ENCODE results near the gene WHRN. TPM values are rescaled to one million over a fixed set of nuclear protein-coding genes. Genes with fewer than 3 reads are reported as not detected.

Gene WHRN
- total RNA-seq, 1 experiment from 2014 or later = 9.4 TPM

DNA sequence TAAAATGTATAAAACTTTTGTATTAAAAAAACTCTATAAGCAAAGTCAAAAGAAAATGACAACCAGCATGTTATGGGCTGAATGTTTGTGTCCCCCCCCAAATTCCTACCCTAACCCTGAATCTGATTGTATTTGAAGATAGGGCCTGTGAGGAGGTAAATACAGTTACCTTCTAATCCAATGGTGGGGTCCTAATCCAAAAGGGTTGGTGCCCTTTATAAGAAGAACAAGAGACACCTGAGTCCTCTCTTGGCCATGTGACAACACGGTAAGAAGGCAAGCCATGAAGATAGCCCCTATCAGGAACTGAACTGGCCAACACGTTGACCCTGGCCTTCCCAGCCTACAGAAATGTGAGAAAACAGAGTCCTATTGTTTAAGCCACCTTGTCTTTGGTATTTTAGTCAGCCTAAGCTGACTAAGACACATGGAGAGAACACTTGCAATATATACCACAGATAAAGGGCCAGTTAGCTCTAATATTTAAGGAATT, 67.8 kb downstream of the WHRN start:
- TF ChIP-seq, protein P1, sequence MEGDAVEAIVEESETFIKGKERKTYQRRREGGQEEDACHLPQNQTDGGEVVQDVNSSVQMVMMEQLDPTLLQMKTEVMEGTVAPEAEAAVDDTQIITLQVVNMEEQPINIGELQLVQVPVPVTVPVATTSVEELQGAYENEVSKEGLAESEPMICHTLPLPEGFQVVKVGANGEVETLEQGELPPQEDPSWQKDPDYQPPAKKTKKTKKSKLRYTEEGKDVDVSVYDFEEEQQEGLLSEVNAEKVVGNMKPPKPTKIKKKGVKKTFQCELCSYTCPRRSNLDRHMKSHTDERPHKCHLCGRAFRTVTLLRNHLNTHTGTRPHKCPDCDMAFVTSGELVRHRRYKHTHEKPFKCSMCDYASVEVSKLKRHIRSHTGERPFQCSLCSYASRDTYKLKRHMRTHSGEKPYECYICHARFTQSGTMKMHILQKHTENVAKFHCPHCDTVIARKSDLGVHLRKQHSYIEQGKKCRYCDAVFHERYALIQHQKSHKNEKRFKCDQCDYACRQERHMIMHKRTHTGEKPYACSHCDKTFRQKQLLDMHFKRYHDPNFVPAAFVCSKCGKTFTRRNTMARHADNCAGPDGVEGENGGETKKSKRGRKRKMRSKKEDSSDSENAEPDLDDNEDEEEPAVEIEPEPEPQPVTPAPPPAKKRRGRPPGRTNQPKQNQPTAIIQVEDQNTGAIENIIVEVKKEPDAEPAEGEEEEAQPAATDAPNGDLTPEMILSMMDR (IDR thresholded peaks at IDR 0.05; ENCODE audit: unreplicated experiment) = no peak
- H3K4me1 Mint-ChIP-seq (ENCODE audit: insufficient read depth, unreplicated experiment) = no peaks in the 10 kb centered on the region
- H3K9me3 Mint-ChIP-seq (ENCODE audit: unreplicated experiment) = no peaks in the 10 kb centered on the region
- intact Hi-C loops (cut with micrococcal nuclease) = loop anchor here (10.0 kb wide), 1 partner anchor 577 kb away; no protein-coding TSS in a partner anchor
- ChIA-PET CTCF (interaction anchor here (1.0 to 8.0 kb wide), 5 partner anchors 17 to 577 kb away, joined by 3 to 158 read pairs (median 5); partner anchors contain the start of gene WHRN), POLR2A (interaction anchor here (1.7 kb wide), 1 partner anchor 216 kb away, joined by 6 read pairs; no protein-coding TSS in a partner anchor)
- H3K27ac Mint-ChIP-seq (ENCODE audit: low read depth, unreplicated experiment) = no peak overlapping the region
- DNase-seq (ENCODE audit: unreplicated experiment) = no peak
- no peaks in the 10 kb centered on the region for H3K27me3 Mint-ChIP-seq (ENCODE audit: insufficient read depth, unreplicated experiment)
- peaks cover 5% of the 10 kb centered on the region for H3K36me3 Mint-ChIP-seq (ENCODE audit: insufficient read depth, unreplicated experiment)
- no TSS peak for BruUV-seq (replicated peaks)
- H3K4me3 Mint-ChIP-seq (ENCODE audit: unreplicated experiment) = no peak overlapping the region

DNA sequence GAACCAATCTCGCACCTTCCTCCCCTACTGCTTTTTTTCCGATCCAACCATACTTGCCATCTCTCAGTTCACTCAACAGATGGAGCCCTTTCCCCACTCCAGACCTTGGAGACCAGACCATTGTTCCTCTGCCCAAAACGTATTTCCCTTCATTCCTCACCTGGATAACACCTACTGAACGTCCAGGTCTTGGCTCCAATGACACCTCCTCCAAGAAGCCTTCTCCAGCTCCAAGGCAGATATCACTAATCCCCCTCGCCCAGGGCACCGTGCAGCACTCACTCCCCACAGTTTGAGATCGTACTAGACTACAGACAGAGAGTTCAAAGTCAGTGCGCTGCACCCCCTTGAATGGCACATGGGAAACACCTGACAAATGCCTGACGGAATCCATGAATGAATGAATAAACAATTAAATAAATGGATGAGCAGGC, 70.4 kb downstream of the WHRN start:
- H3K36me3 Mint-ChIP-seq (ENCODE audit: insufficient read depth, unreplicated experiment) = no peaks in the 10 kb centered on the region
- TF ChIP-seq, protein P1 (IDR thresholded peaks at IDR 0.05; ENCODE audit: unreplicated experiment) = peak; percentile 79
- H3K27ac Mint-ChIP-seq (ENCODE audit: low read depth, unreplicated experiment) = no peak overlapping the region
- peak; percentile 61 for DNase-seq (ENCODE audit: unreplicated experiment)
- no peaks in the 10 kb centered on the region for H3K9me3 Mint-ChIP-seq (ENCODE audit: unreplicated experiment)
- POLR2A ChIA-PET = interaction anchor here (0.6 to 1.2 kb wide), 4 partner anchors 8 to 153 kb away, joined by 3 read pairs; partner anchors contain the start of gene ATP6V1G1
- intact Hi-C loops (cut with micrococcal nuclease) = loop anchor here (1.0 to 10.0 kb wide), 5 partner anchors 52 to 580 kb away; partner anchors contain the start of gene ATP6V1G1
- CTCF ChIA-PET = interaction anchor here (0.5 to 8.0 kb wide), 61 partner anchors 8 to 1386 kb away, joined by 3 to 158 read pairs (median 5); no protein-coding TSS in a partner anchor
- H3K27me3 Mint-ChIP-seq (ENCODE audit: insufficient read depth, unreplicated experiment) = no peaks in the 10 kb centered on the region
- no TSS peak for BruUV-seq (replicated peaks)
- H3K4me1 Mint-ChIP-seq (ENCODE audit: insufficient read depth, unreplicated experiment) = no peaks in the 10 kb centered on the region
- H3K4me3 Mint-ChIP-seq (ENCODE audit: unreplicated experiment) = no peak overlapping the region

DNA sequence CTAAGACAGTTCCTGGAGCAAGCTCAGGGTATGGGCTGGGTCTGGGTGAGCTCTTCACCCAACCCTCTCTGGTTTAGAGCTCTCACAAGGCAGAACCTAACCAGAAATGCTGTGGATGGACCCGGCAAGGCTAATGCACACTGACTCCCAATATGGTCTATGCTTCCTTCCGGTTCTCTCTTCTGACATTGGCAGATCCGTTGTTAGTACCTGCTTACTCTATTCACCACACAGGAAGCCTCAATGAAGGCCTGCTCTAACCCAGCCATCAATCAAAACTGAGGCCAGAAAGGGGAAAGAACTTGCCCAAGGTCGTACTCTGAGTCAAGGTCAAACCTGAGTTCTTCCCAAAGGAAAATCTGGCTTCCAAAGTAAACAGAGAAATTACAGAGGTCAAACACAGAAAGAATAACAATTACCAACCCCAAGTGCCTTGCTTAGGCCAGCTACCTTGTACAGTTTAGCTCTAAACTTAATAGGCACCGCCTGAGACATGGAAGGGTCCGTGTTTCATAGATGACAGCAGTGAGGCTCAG, 71.5 kb downstream of the WHRN start:
- Mint-ChIP-seq H3K36me3 (ENCODE audit: insufficient read depth, unreplicated experiment) (no peaks in the 10 kb centered on the region), H3K27ac (ENCODE audit: low read depth, unreplicated experiment) (no peak overlapping the region), H3K9me3 (ENCODE audit: unreplicated experiment) (no peaks in the 10 kb centered on the region), H3K27me3 (ENCODE audit: insufficient read depth, unreplicated experiment) (no peaks in the 10 kb centered on the region), H3K4me1 (ENCODE audit: insufficient read depth, unreplicated experiment) (no peaks in the 10 kb centered on the region), H3K4me3 (ENCODE audit: unreplicated experiment) (no peak overlapping the region)
- intact Hi-C loops (cut with micrococcal nuclease) = loop anchor here (1.0 to 10.0 kb wide), 5 partner anchors 54 to 581 kb away; partner anchors contain the start of gene ATP6V1G1
- ChIA-PET CTCF (interaction anchor here (0.5 to 8.0 kb wide), 32 partner anchors 9 to 1155 kb away, joined by 3 to 158 read pairs (median 6); no protein-coding TSS in a partner anchor), POLR2A (interaction anchor here (0.9 to 1.4 kb wide), 3 partner anchors 74 to 178 kb away, joined by 3 read pairs; partner anchors contain the start of gene ATP6V1G1)
- TF ChIP-seq, protein P1 (IDR thresholded peaks at IDR 0.05; ENCODE audit: unreplicated experiment) = no peak
- no peak for DNase-seq (ENCODE audit: unreplicated experiment)
- no TSS peak for BruUV-seq (replicated peaks)

DNA sequence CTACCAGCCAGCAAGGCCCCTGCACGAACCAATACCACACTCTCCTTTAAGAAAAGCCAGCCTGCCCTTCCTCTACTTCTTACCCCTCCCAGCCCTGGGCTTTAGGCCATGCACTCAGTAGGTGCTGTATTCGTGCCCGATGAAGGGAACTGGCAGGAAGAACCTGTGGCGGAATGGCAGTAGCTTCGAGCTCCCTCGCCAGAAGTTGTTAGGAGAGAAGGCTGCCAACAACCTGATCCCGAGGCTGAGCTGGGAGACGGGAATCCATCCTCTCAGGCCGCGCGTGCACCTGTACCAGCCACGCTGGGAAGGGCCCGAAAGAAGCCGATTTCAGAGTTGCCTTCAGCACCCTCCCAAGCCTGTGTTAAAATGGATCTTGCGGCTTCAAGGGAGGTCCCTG, 72.2 kb downstream of the WHRN start:
- no peaks in the 10 kb centered on the region for H3K36me3 Mint-ChIP-seq (ENCODE audit: insufficient read depth, unreplicated experiment)
- H3K4me3 Mint-ChIP-seq (ENCODE audit: unreplicated experiment) = no peak overlapping the region
- CTCF ChIA-PET = interaction anchor here (0.6 to 8.0 kb wide), 13 partner anchors 10 to 221 kb away, joined by 3 to 158 read pairs (median 7); no protein-coding TSS in a partner anchor
- no peak overlapping the region for H3K27ac Mint-ChIP-seq (ENCODE audit: low read depth, unreplicated experiment)
- H3K27me3 Mint-ChIP-seq (ENCODE audit: insufficient read depth, unreplicated experiment) = no peaks in the 10 kb centered on the region
- DNase-seq (ENCODE audit: unreplicated experiment) = no peak
- no peaks in the 10 kb centered on the region for H3K4me1 Mint-ChIP-seq (ENCODE audit: insufficient read depth, unreplicated experiment)
- BruUV-seq (replicated peaks) = no TSS peak
- TF ChIP-seq, protein P1 (IDR thresholded peaks at IDR 0.05; ENCODE audit: unreplicated experiment) = no peak
- no peaks in the 10 kb centered on the region for H3K9me3 Mint-ChIP-seq (ENCODE audit: unreplicated experiment)
- POLR2A ChIA-PET = interaction anchor here (1.4 kb wide), 1 partner anchor 74 kb away, joined by 3 read pairs; no protein-coding TSS in a partner anchor
- intact Hi-C loops (cut with micrococcal nuclease) = loop anchor here (5.0 to 10.0 kb wide), 2 partner anchors 154 to 582 kb away; partner anchors contain the start of gene ATP6V1G1

All from MCF 10A (cell line).